GM20000 (cell line): ENCODE measurements around the gene TMEM115.

Experiments used
- DNase-seq: peaks from one replicate; pipeline ENCODE4 v3.0.0; 2012; ENCODE audit warnings: low spot score
- CTCF ChIP-seq: IDR thresholded peaks from 2 replicates; pipeline ENCODE4 v1.5.1; 2012; ENCODE audit warnings: mild to moderate bottlenecking, control low read depth; ENCODE audit errors: extremely low read depth, missing control alignments

The TMEM115 gene

DNA sequence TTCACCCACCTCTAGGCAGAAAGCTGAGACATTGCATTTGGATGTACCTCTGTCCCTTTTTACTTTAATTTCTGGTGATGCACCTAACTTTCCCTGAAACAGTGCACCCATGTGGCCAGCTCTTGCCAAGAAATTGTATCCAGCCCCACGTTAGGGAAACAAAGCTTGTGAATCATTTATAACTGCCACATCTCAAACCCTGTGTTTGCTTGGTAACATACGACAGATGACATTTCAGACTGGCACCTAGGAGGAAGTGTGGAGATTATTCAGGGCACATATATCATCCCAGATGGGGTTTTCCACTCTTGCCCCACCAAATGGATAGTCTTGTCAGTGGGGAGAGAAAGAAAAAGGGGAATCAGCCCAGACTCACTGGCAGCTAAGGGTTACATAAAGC lies 6.5 kb downstream of the TMEM115 start:
- no peak for TF ChIP-seq CTCF
- no peak for DNase-seq

GRCh38 chr3:50351323-50351697 lies 8.0 kb downstream of the TMEM115 start:
- no peak for DNase-seq
- TF ChIP-seq CTCF = no peak

GRCh38 chr3:50350527-50351322 lies 8.6 kb downstream of the TMEM115 start, which contains the start of the genes CYB561D2 and NPRL2:
Gene CYB561D2 (plus strand): TSS chr3:50350862. CDS start chr3:50351434, 572 bp downstream.
Gene NPRL2 (minus strand): TSS chr3:50350775. CDS start chr3:50350652, 123 bp downstream.
- DNase-seq = peak; percentile 95
- TF ChIP-seq CTCF = no peak

DNA sequence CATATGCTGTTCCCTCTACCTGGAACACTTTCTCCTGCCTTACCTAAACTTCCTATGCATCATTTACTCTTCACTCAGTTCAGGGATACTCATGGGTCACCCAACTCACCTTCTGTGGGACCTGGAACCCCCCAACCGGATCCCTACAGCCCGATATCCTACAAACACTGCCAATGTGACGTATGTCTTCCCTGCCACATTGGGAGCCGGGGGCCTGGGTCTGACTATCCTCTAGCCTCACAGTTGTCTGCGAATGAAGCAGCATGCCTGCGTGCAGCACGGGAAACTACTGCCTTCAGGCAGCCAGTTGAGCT lies 9.2 kb downstream of the TMEM115 start:
- TF ChIP-seq CTCF = no peak
- no peak for DNase-seq

GRCh38 chr3:50347187-50347813 lies 12.0 kb downstream of the TMEM115 start:
- peak; percentile 39 for TF ChIP-seq CTCF
- peak; percentile 68 for DNase-seq

DNA sequence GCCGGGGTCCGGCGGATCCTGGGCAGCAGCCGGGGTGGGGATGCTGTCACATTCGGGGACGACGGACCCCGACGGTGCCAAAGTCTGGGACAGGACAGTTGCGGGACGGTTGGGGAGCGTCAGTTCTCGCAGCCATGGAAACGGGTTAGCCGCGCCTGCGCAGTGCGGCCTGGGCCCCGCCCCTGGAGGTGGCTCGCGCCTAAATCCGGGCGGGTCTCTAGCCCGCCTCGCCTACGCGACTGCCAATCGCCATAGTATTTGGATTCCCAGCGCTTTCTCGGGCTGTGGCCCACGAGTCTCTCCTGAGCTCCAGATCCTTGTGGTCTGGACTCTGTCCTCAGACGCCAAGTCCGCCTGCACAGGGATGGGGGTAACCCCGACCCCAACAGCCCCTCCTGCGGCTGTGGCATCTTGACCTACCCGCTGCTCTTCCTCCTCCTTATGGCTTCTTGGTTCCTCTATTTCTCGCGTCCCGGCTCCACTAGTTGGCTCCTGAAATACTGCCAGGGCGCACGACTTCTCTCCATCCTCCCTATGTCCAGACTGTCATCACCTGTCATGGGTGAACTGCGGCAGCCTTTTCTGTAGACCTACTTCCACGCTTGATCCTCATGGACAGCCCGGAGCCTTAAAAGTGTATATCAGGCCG lies 13.6 kb downstream of the TMEM115 start, which contains the start of gene ZMYND10:
ZMYND10 (minus strand) TSS at position 147 of the 649 bp plus-strand sequence. CDS start 153 bp downstream, outside the sequence.
- no peak for TF ChIP-seq CTCF
- DNase-seq = peak; percentile 85

DNA sequence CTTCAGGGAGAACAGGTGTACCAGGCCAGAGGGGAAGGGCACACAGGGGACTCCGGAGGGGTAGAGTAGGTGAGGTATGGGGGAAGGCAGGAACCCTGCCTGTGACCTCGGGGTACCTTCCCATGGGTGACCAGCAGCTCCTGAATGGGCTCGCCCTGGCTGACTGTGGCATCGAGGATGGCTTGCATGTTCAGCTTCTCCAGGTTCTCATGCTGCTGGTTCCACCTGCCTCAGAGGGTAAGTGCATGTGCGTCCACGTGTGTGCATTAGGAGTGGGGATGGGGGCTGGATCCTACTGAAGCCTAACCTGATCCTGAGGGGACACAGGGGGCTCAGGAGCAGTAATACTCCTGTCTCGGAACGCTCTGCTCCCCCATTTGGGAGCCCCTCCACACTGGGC lies 14.3 kb downstream of the TMEM115 start:
- no peak for DNase-seq
- no peak for TF ChIP-seq CTCF
